ENCODE measurements around the gene GKN2.
A peak's percentile ranks its signal among the peaks of the same experiment; 100 is the strongest.
"Not testable (repeated sequence)": the region's sequence is repeated elsewhere in the genome, so short reads cannot be mapped to it uniquely, and the experiment has no call there.

The GKN2 gene

GRCh38 chr2:68917034-68917718 lies 35.5 kb downstream of the GKN2 start:
- no peak for DNase-seq

- no peak for DNase-seq
Observed at GRCh38 chr2:68916226-68916625, 36.5 kb downstream of the GKN2 start.

- DNase-seq, result no peak
Observed at GRCh38 chr2:68915393-68915792, 37.3 kb downstream of the GKN2 start.

GRCh38 chr2:68913359-68913758 lies 39.3 kb downstream of the GKN2 start:
- no peak for DNase-seq

- peak; percentile 74 for DNase-seq
Observed at GRCh38 chr2:68912732-68913131, 40.0 kb downstream of the GKN2 start.

GRCh38 chr2:68912111-68912510 lies 40.6 kb downstream of the GKN2 start:
- DNase-seq, result no peak

GRCh38 chr2:68911709-68912108 lies 41.0 kb downstream of the GKN2 start:
- DNase-seq, result no peak

- no peak for DNase-seq
Observed at GRCh38 chr2:68911246-68911645, 41.4 kb downstream of the GKN2 start.

- peak; percentile 87 for DNase-seq
Observed at GRCh38 chr2:68909793-68910674, 42.7 kb downstream of the GKN2 start.

GRCh38 chr2:68908392-68908970 lies 44.2 kb downstream of the GKN2 start:
- DNase-seq, result peak; percentile 94

GRCh38 chr2:68907920-68908253 lies 44.8 kb downstream of the GKN2 start:
- DNase-seq, result no peak

- no peak for DNase-seq
Observed at GRCh38 chr2:68907232-68907919, 45.3 kb downstream of the GKN2 start.

- no peak for DNase-seq
Observed at GRCh38 chr2:68906716-68907115, 46.0 kb downstream of the GKN2 start.

GRCh38 chr2:68905116-68905515 lies 47.6 kb downstream of the GKN2 start:
- no peak for DNase-seq

- no peak for DNase-seq
Observed at GRCh38 chr2:68901561-68901960, 51.1 kb downstream of the GKN2 start.

- no peak for DNase-seq
Observed at GRCh38 chr2:68901199-68901514, 51.5 kb downstream of the GKN2 start.

- DNase-seq, result no peak
Observed at GRCh38 chr2:68900496-68901198, 52.0 kb downstream of the GKN2 start.

- DNase-seq, result not testable (repeated sequence)
Observed at GRCh38 chr2:68895981-68896380, 56.7 kb downstream of the GKN2 start.
